ENCODE results near the gene MAP1B.

The MAP1B gene

GRCh38 chr5:72125271-72125940 lies 18.1 kb downstream of the MAP1B start:
- TF ChIP-seq CTCF (IDR thresholded peaks at IDR 0.05; ENCODE audit: borderline replicate concordance, control extremely low read depth, extremely low read depth, insufficient read depth, missing control alignments), result no peak
- DNase-seq (ENCODE audit: low spot score), result no peak
- in situ Hi-C loops (cut with MboI; ENCODE audit: low sequenced_read_pairs, unreplicated experiment), result no loop called here

- DNase-seq (ENCODE audit: low spot score), result no peak
- no peak for TF ChIP-seq CTCF (IDR thresholded peaks at IDR 0.05; ENCODE audit: borderline replicate concordance, control extremely low read depth, extremely low read depth, insufficient read depth, missing control alignments)
- in situ Hi-C loops (cut with MboI; ENCODE audit: low sequenced_read_pairs, unreplicated experiment), result no loop called here
Observed at GRCh38 chr5:72125941-72126620, 18.8 kb downstream of the MAP1B start.

GRCh38 chr5:72126796-72127195 lies 19.5 kb downstream of the MAP1B start:
- no peak for TF ChIP-seq CTCF (IDR thresholded peaks at IDR 0.05; ENCODE audit: borderline replicate concordance, control extremely low read depth, extremely low read depth, insufficient read depth, missing control alignments)
- in situ Hi-C loops (cut with MboI; ENCODE audit: low sequenced_read_pairs, unreplicated experiment), result no loop called here
- DNase-seq (ENCODE audit: low spot score), result no peak

GRCh38 chr5:72129725-72130124 lies 22.4 kb downstream of the MAP1B start:
- TF ChIP-seq CTCF (IDR thresholded peaks at IDR 0.05; ENCODE audit: borderline replicate concordance, control extremely low read depth, extremely low read depth, insufficient read depth, missing control alignments), result no peak
- no peak for DNase-seq (ENCODE audit: low spot score)
- in situ Hi-C loops (cut with MboI; ENCODE audit: low sequenced_read_pairs, unreplicated experiment), result loop anchor here (10.0 kb wide), 1 partner anchor 175 kb away; no protein-coding TSS in a partner anchor

- in situ Hi-C loops (cut with MboI; ENCODE audit: low sequenced_read_pairs, unreplicated experiment), result loop anchor here (10.0 kb wide), 1 partner anchor 174 kb away; no protein-coding TSS in a partner anchor
- DNase-seq (ENCODE audit: low spot score), result no peak
- no peak for TF ChIP-seq CTCF (IDR thresholded peaks at IDR 0.05; ENCODE audit: borderline replicate concordance, control extremely low read depth, extremely low read depth, insufficient read depth, missing control alignments)
Observed at GRCh38 chr5:72130351-72130761, 23.1 kb downstream of the MAP1B start.

GRCh38 chr5:72133212-72133990 lies 26.1 kb downstream of the MAP1B start:
- no peak for DNase-seq (ENCODE audit: low spot score)
- in situ Hi-C loops (cut with MboI; ENCODE audit: low sequenced_read_pairs, unreplicated experiment), result loop anchor here (10.0 kb wide), 1 partner anchor 171 kb away; no protein-coding TSS in a partner anchor
- TF ChIP-seq CTCF (IDR thresholded peaks at IDR 0.05; ENCODE audit: borderline replicate concordance, control extremely low read depth, extremely low read depth, insufficient read depth, missing control alignments), result no peak

Measured in GM13976 (cell line).